Heart right ventricle (tissue), 16 donors: ENCODE results near the gene PRDM15. TPM values are rescaled to one million over a fixed set of nuclear protein-coding genes. Genes with fewer than 3 reads are reported as not detected.

Experiments
- ATAC-seq, 8 donors: fragments of 200-7000 bp; cut with Tn5 transposase; one replicate each; pipeline ENCODE4 v1.9.1; 2020; ENCODE audit warnings: mild to moderate bottlenecking in 8 of 8, moderate library complexity in 8 of 8, moderate number of reproducible peaks in 1 of 8
- DNase-seq, 2 donors: peaks; one replicate each; pipeline ENCODE4 v3.0.0-alpha.2; 2020
- H3K27ac ChIP-seq, 10 donors: fragments of 200-600 bp; sonication (generic) in 2 of 10; one replicate each; pipeline versions ENCODE4 v1.5.0 to v1.8.0; 2020 to 2022; ENCODE audit warnings: mild to moderate bottlenecking in 3 of 10
- H3K27me3 ChIP-seq, 7 donors: fragments of 200-600 bp; one replicate each; pipeline ENCODE4 v1.8.0; 2021 to 2022; ENCODE audit warnings: mild to moderate bottlenecking in 2 of 7
- H3K36me3 ChIP-seq, 9 donors: fragments of 200-600 bp; sonication (generic) in 1 of 9; one replicate each; pipeline versions ENCODE4 v1.5.0 to v1.8.0; 2020 to 2022; ENCODE audit warnings: mild to moderate bottlenecking in 2 of 9
- H3K4me1 ChIP-seq, 9 donors: fragments of 200-600 bp; sonication (generic) in 1 of 9; one replicate each; pipeline versions ENCODE4 v1.5.0 to v1.8.0; 2020 to 2022; ENCODE audit warnings: mild to moderate bottlenecking in 4 of 9
- H3K4me3 ChIP-seq, 10 donors: fragments of 200-600 bp; sonication (generic) in 2 of 10; one replicate each; pipeline versions ENCODE4 v1.5.0 to v1.8.0; 2020 to 2022; ENCODE audit warnings: mild to moderate bottlenecking in 7 of 10, moderate library complexity in 2 of 10
- H3K9me3 ChIP-seq, 11 donors: fragments of 200-600 bp in 10 of 11; sonication (generic) in 2 of 11; one replicate each; pipeline versions ENCODE4 v1.5.0 to v1.8.0; 2013 to 2022; ENCODE audit warnings: mild to moderate bottlenecking in 2 of 11, control low read depth in 1 of 11, moderate library complexity in 1 of 11
- WGBS, 2 donors: extraction: QIAGEN DNeasy Blood & Tissue Kit; methylation state at CpG; one replicate each; pipeline ENCODE4 v1.1.7; 2013; ENCODE audit warnings: inconsistent platforms in 1 of 2; 5-methylcytosine and 5-hydroxymethylcytosine counted together
- intact Hi-C, 10 donors: fragments of 100-400 bp; cut with DNase I; formaldehyde crosslinking; loops; one replicate each; pipeline versions ENCODE4 v1.11.1 to v1.14.2; 2022
- polyA plus RNA-seq, 2 donors: library from polyadenylated mRNA; stranded (reverse); fragments of 200-250 nt; gene quantifications; one replicate each; pipeline ENCODE4 v1.2.3, GENCODE V29; 2013
- total RNA-seq, 10 donors: library from RNA; stranded (reverse); fragmentation: NEBNext Ultra II Directional in 3 of 10; extraction: Animal tissue kit (Norgen Biotek cat#: 25700) in 3 of 10; gene quantifications; one replicate each; pipeline versions ENCODE4 v1.2.1 to v1.2.4, GENCODE V29; 2021 to 2023
- TF ChIP-seq, protein P1 (sequence below), 9 donors: fragments of 200-600 bp; sonication (generic) in 2 of 9; IDR thresholded peaks; one replicate each; pipeline versions ENCODE4 v1.5.0 to v1.8.0; 2021 to 2022; ENCODE audit warnings: antibody characterized with exemption in 9 of 9, mild to moderate bottlenecking in 5 of 9, moderate library complexity in 1 of 9
- donor health status: Arrhythmogenic right ventricular cardiomyopathy.
- donor health status: ischemic (EF 13 %, LVEDD 7.1; RV severe dilation, severe dysfunction).
- donor health status: healthy with polysubstance abuse.
- donor health status: DM: no; HTN: yes; CAD: no.
- donor health status: DM: no; HTN: no; CAD: no.
- donor health status: ischemic (EF 25% LVEDD 6.9; RV normal size, moderate dysfunction).
- donor health status: ischemic (EF 25% LVEDD 5.7; RV mildly dilated, moderate dysfunction).
- donor health status: healthy.
- donor health status: DM: yes; HTN: yes; CAD: no.
- donor health status: Ischemic cardiomyopathy.
- donor health status: ischemic (EF 35%, LVEDD 5.7; RV mildly dilated, moderate dysfunction).
- donor health status: nonischemic (EF 11% LVEDD 7.7; RV severe dilation, severe dysfunction).
- donor health status: DM: yes; HTN: yes; CAD: no.
- donor health status: PGD.
- donor health status: ischemic (EF 29% LVEDD 5.4; RV normal size, mild dysfunction).
- donor health status: nonischemic (EF 23%, LVEDD 6.1; RV moderate dilation, normal function).

PRDM15 gene
- total and polyA plus RNA-seq, 12 donors = 1.0 to 5.8 (median 3.2) TPM

DNA sequence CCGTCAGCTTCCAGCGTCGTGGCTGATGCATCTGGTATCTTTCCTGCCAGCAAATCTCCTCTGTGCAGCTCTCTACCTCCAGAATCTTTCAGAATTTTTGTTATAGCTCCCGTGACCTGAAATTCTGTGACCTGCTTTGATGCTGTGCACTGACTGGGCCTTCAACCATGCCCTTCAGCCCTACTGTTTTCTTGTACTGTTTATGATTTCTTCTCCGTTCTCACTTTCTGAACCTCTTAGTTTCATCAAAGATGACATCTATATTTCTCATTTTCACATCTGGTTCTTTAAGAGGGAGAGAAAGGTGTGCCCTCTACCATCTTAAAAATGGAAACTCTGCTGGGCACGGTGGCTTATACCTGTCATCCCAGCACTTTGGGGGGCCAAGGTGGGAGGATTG lies 5.7 kb downstream of the PRDM15 start:
- Histone ChIP-seq H3K27ac (no peak overlapping the region), H3K36me3 (no peaks in the 10 kb centered on the region), H3K9me3 (no peaks in the 10 kb centered on the region), H3K4me1 (peaks cover 0 to 12% (median 12%) of the 10 kb centered on the region in 9 donors), H3K27me3 (no peaks in the 10 kb centered on the region), H3K4me3 (no peak overlapping the region)
- intact Hi-C loops = no loop called here
- no peak for DNase-seq
- no peak for ATAC-seq
- WGBS, 2 donors = 89 to 92% methylated on average over 6 of the region's 6 CpGs
- TF ChIP-seq, protein P1, sequence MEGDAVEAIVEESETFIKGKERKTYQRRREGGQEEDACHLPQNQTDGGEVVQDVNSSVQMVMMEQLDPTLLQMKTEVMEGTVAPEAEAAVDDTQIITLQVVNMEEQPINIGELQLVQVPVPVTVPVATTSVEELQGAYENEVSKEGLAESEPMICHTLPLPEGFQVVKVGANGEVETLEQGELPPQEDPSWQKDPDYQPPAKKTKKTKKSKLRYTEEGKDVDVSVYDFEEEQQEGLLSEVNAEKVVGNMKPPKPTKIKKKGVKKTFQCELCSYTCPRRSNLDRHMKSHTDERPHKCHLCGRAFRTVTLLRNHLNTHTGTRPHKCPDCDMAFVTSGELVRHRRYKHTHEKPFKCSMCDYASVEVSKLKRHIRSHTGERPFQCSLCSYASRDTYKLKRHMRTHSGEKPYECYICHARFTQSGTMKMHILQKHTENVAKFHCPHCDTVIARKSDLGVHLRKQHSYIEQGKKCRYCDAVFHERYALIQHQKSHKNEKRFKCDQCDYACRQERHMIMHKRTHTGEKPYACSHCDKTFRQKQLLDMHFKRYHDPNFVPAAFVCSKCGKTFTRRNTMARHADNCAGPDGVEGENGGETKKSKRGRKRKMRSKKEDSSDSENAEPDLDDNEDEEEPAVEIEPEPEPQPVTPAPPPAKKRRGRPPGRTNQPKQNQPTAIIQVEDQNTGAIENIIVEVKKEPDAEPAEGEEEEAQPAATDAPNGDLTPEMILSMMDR (IDR thresholded peaks at IDR 0.05) = no peak

DNA sequence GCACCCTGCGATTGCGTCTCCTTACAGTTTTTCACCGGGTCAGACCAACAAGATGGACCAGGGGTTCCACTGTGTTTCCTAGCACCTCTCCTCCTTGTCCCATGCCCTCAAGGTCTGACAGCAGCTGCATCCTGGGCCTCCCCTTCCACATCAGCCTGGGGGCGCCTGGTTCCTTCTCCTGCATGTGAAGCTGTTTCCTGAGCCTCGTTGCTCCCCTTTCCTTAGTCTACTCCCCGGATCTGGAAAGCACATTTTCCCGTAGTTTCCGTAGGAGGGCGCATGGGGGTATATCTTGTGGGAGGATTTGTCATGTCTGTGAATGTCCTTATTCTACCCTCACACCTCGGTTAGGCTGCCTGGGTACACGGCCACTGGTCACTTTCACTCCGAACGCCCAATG lies 6.1 kb downstream of the PRDM15 start:
- Histone ChIP-seq H3K36me3 (no peaks in the 10 kb centered on the region), H3K4me3 (no peak overlapping the region), H3K27ac (no peak overlapping the region), H3K27me3 (no peaks in the 10 kb centered on the region), H3K4me1 (peaks cover 0 to 9% (median 8%) of the 10 kb centered on the region in 9 donors), H3K9me3 (no peaks in the 10 kb centered on the region)
- intact Hi-C loops = no loop called here
- 80 to 82% methylated on average over 13 of the region's 13 CpGs for WGBS, 2 donors
- DNase-seq (no peak), ATAC-seq (no peak)
- TF ChIP-seq, protein P1 (IDR thresholded peaks at IDR 0.05) = no peak

DNA sequence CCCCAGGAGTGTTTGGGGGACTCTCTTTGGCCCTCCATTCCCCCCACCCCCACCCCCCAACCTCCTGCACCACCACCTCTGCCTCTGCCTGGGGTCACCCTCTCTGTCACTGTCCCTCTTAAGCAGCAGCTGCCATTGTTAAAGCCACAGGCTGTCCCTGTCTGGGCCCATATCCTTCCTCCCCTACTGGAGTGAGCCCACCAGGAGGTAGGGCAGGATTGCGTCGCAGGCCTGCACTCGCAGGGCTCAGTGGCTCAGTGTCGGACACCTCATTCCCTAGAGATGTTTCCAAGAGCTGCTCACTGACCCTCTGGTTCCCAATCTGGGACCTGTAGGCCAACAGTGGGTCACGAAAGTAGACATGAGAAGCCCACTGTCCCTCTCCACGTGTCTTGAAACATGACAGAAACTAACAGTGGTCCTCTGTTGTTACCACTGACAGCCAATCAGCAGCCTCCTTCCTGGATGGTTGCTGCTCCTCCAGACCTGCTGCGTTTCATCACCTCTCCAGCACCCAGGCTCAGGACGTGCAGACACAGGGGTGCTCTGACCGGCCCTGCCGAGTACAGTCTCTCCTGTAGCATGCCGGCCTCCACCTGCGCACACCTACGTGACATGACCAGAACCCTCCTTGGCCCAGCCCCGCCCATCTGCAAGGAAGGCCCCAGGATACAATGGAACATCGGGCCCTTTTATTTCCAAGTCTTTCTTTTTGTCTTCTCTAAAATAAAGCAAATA lies 7.7 kb downstream of the PRDM15 start:
- H3K4me3 ChIP-seq = no peak overlapping the region
- no peaks in the 10 kb centered on the region for H3K27me3 ChIP-seq
- DNase-seq = no peak
- H3K4me1 ChIP-seq = no peaks in the 10 kb centered on the region
- TF ChIP-seq, protein P1 (IDR thresholded peaks at IDR 0.05) = no peak
- intact Hi-C loops = no loop called here
- no peaks in the 10 kb centered on the region for H3K9me3 ChIP-seq
- WGBS, 2 donors = 85 to 91% methylated on average over 15 of the region's 15 CpGs
- no peaks in the 10 kb centered on the region for H3K36me3 ChIP-seq
- ATAC-seq = no peak
- H3K27ac ChIP-seq = no peak overlapping the region

DNA sequence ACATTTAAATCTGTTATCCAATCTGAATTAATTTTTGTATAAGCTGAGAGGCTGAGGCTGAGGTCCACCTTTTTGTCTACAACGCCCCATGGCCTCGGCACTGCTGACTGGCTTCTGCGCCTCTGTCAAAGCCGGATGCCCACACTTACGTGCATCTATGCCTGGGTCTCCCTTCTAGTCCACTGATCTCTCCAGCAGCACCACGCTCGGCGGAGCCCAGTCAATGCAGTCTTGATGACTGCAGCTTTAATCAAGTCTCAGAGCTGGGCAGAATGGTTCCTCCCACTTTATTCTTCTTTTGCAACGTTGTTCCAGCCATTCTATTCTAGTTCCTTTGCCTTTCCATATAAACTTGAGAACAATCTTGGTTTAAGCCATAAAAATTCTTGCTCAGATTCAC lies 9.4 kb downstream of the PRDM15 start:
- Histone ChIP-seq H3K4me3 (no peak overlapping the region), H3K9me3 (no peaks in the 10 kb centered on the region), H3K27me3 (no peaks in the 10 kb centered on the region), H3K4me1 (no peaks in the 10 kb centered on the region), H3K36me3 (no peaks in the 10 kb centered on the region), H3K27ac (no peak overlapping the region)
- intact Hi-C loops = no loop called here
- WGBS, 2 donors = 87 to 90% methylated on average over 9 of the region's 9 CpGs
- TF ChIP-seq, protein P1 (IDR thresholded peaks at IDR 0.05) = no peak
- DNase-seq (no peak), ATAC-seq (no peak)
